Stimulated activated CD8-positive, alpha-beta memory T cell treated with anti-CD3 and anti-CD28 coated beads, Interleukin-7, amount 100 ng/mL, for 24 hours (primary cell): ENCODE measurements around the gene F5.

Experiments used
- DNase-seq: peaks from one replicate; pipeline ENCODE4 v3.0.0-alpha.2; 2020; ENCODE audit warnings: low read depth

The F5 gene

DNA sequence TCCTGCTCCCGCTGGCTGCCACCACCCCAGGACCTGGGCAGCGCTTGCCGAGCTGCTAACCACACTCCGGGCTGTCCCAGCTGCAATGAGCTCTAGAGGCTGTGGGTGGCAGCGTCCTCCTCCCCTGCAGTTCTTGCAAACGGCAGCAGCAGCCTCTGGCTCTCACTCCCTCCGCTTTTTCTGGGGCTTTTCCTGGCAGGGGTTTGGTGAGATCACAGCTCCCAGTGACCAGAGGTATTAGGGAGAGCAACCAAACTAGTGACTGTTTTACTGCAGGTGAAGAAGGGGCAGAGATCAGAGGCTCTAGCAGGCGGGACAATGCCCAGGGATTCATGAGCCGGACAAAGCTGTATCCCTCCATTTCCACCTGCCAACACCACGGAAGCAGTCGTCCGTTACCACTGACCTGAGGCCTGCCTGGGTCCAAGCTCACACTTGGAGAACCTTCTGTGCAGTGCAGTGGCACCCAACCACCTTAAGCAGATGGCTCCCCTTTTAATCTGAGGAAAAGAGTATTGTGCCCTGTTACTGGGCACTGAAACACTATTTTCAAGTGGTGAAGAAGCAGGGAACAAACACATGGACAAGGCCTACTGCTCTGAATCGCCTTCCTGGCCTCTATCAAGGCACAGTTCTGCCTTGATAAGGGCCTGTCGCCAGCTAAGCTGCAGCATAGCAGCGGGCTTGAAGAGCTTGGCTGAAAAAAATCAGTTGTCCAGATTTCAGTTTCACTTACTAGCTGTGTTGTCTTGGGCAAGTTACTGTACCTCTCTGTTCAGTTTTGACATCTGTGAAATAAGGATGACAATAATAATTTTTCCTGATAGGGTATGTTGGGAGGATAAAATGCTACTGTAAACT is at the start of gene F5:
TSS of gene F5 (minus strand) at position 87 of the 861 bp plus-strand sequence. CDS start 95 bp downstream, outside the sequence.
- peak; percentile 55 for DNase-seq

GRCh38 chr1:169634877-169635276 is 48.6 kb upstream of the F5 start:
- no peak for DNase-seq

DNA sequence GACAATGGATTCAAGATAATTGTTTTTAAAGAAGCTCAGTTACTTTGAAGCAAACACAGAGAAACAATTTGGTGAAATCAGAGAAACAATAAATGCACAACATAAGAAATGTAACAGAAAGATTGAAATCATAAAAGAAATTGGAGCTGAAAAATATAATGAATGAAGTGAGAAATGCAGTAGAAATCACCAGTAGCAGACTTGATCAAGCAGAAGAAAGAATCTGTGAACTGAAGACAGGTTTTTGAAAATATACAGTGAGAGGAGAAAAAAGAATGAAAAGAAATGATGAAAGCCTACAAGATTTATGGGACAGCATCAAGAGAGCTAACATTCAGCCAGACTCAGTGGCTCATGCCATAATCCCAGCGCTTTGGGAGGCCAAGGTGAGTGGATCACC is 47.9 kb upstream of the F5 start:
- no peak for DNase-seq

GRCh38 chr1:169631249-169631648 is 45.0 kb upstream of the F5 start:
- no peak for DNase-seq

GRCh38 chr1:169630006-169630405 is 43.7 kb upstream of the F5 start, which contains the start of gene SELP:
TSS of gene SELP (minus strand) at chr1:169630124. CDS start at chr1:169630074, 50 bp downstream.
- no peak for DNase-seq

GRCh38 chr1:169624912-169625311 is 38.6 kb upstream of the F5 start:
- no peak for DNase-seq

DNA sequence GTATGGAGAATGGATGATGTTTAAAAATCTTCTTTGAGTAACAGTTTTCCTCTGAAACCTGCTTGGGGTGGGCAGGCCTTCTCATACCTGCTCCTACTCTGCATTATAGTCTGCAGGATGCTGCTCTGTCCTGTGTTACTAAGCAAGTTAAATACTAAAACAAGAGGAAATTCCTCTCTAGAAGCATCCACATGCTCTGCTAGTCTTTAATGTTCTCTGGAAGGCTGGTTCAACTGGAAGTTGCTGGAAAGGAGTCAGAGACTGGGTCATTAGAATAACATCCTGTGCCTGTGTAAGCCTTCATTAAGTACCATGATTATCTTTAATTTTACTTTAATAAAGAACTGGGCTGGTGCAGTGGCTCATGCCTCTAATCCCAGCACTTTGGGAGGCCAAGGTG is 37.8 kb upstream of the F5 start:
- no peak for DNase-seq

GRCh38 chr1:169623132-169623926 is 37.0 kb upstream of the F5 start:
- DNase-seq: no peak

DNA sequence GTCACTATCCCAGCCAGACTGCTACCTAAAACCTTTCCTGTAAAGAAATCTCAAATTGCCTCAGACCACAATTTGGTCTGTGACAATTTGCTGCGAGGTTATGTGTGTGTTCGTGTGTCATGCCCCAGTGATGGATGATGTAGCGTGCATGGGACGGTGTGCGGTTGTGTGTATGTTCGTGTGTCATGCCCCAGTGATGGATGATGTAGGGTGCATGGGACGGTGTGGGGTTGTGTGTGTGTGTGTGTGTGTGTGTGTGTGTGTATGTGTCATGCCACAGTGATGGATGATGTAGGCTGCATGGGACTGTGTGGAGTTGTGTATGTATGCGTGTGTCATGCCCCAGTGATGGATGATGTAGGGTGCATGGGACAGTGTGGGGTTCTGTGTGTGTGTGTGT is 34.3 kb upstream of the F5 start:
- no peak for DNase-seq

GRCh38 chr1:169618367-169618766 is 32.1 kb upstream of the F5 start:
- DNase-seq: no peak

- DNase-seq: no peak
Measured at GRCh38 chr1:169615803-169616202, 29.5 kb upstream of the F5 start.

DNA sequence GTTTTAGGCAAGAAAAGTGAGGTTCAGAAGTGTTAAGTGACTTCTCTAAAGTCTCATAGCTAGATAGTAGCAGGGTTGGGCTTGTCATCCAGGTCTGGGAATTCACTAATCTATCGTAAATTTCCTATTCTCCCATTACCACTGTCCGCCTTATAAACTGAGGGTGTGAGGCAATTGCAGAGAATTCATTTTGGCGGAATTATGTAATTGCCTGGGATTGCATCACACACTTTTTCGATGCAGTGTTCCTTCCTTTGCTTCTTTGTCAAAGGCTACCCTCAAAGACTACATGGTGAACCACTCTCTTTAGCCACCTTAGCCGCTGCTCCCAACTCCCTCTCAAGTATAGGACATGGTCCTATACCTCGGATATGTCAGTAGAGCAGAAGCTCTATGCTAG is 24.6 kb upstream of the F5 start:
- DNase-seq: no peak

DNA sequence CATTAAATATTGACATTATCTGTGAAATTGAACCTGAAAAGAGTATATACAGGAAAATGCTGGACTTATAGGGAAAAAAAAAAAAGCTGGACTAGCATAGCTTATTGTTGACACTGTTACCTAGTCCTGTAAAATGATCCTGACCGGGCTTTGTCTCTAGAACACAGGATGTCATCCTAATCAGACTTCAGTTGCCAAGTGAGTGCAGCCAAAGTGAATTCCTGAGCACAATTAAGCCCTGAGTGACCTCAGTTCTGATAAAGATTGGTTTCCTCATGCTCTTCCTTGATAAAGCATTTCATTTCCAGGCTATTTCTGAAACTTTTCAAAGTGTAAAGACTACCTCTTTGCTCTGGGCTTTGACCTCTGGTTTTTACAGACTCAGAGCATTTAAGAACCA is 23.8 kb upstream of the F5 start:
- no peak for DNase-seq

- no peak for DNase-seq
Measured at GRCh38 chr1:169608226-169608625, 21.9 kb upstream of the F5 start.

DNA sequence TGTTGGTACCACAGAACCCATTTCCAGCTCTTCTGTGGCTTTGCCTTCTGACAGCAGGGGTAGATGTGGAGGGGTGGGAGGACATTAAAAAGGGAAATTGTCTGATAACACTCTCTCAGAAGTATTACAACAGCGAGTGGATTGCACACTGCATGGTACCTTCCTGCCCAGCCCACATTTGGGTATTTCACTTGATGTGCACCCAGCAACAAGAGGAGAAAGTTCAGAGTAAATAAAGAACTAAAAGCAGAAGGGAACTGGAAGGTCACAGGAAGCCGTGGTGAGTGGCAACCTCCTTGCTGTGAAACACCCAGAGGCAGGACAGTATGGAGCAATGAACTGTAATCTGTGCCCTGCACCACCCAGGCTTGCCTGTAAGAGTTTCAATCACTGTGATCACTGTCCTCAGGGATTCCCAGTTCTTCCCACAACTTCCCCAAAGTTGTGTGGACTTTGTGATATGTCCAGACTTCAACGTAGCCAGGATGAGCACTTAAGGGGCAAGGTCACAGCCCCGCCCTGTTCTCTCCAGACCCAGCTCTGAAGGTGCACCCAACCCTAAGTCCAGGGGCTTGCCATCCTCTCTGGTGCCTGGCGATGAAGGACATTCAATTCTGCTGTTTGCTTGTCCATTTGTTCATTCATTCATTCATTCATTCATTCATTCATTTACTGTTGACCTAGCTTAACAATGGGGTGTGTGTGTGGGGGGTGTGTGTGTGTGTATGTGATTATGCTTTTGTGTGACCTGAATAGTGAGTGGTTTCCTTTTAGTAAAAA is 18.7 kb upstream of the F5 start:
- no peak for DNase-seq

GRCh38 chr1:169601096-169601881 is 15.0 kb upstream of the F5 start:
- no peak for DNase-seq

- DNase-seq: no peak
Measured at GRCh38 chr1:169595764-169596711, 9.8 kb upstream of the F5 start.

- DNase-seq: no peak
Measured at GRCh38 chr1:169594391-169594790, 8.1 kb upstream of the F5 start.

DNA sequence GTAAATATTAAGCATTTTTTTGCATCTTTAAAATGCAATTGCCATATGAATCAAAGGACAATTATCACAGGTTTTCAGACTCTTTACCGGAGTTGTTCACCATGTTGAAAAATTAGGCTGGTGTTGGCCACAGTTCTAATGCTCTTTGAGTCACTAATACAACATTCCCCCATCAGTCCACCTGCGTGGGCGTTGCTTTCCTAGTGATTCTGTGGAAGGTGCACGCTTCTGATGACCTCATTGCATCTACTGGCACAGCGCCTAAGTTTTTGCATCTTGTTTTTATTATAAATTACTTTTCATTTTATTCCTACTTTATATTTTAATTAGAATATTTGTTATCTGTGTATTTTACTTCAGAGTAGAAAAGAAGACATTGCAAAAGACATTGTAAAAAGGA is 4.7 kb upstream of the F5 start:
- no peak for DNase-seq

DNA sequence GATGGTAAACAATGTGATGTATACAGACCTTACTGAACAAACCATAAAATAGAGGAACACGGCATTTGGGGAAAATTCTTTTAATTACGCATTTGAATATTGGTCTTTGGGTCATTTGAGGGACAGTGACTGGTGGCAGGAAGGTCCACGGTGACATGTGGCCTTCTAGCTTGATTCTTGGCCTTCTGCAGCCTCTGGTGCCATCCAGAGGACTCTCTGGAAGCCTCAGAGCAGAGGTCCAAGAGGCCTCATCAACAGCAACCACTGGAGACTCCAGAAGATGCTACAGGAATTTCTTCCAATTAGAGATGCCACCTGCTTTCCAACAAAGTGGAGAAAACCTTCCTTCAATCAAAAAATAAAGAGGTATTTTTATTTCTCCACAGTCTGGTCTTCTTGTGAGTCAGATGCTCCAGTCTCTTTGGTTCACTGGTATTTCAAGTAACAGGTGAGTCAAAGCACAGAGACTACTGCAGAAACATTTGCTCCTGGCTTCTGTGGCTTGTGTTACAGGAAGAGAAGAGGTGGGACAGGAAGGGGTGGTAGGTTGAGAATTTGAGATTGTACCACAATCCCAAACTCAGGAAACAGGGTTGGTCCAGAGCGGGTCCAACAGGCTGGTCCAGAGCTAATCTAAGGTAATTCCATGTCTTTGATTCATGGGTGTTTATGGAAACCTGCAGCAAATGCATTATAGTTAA is 2.7 kb upstream of the F5 start:
- DNase-seq: no peak
